WTC11 (cell line): ENCODE data around the gene TBC1D22A. TPM values are rescaled to one million over a fixed set of nuclear protein-coding genes. Genes with fewer than 3 reads are reported as not detected.
A peak's percentile ranks its signal among the peaks of the same experiment; 100 is the strongest.

Experiments used
- ATAC-seq: fragments of 200-7000 bp; cut with Tn5 transposase; 2 replicates; pipeline ENCODE4 v1.10.0; 2021; ENCODE audit warnings: mild to moderate bottlenecking, moderate library complexity
- CTCF ChIA-PET: fragments of 300-600 bp; sonication (Branson Sonifier 250); formaldehyde crosslinking; loops from one replicate; lab custom pipeline; 2021; ENCODE audit warnings: antibody characterized with exemption; lab: Charles Lee
- POLR2A ChIA-PET: fragments of 350-600 bp; sonication (Branson Sonifier 250); formaldehyde crosslinking; loops from one replicate; lab custom pipeline; 2021; ENCODE audit warnings: antibody characterized with exemption; lab: Charles Lee
- DNase-seq: peaks from one replicate; pipeline ENCODE4 v3.0.0; 2021; ENCODE audit warnings: low spot score
- H3K27ac Mint-ChIP-seq: 2 replicates; pipeline ENCODE4 v1.8.0; 2021; ENCODE audit warnings: mixed read lengths
- H3K27me3 Mint-ChIP-seq: 2 replicates; pipeline ENCODE4 v1.8.0; 2021; ENCODE audit warnings: low read depth, mild to moderate bottlenecking, moderate library complexity, mixed read lengths
- H3K36me3 Mint-ChIP-seq: 2 replicates; pipeline ENCODE4 v1.8.0; 2021; ENCODE audit warnings: mixed read lengths
- H3K4me1 Mint-ChIP-seq: 2 replicates; pipeline ENCODE4 v1.8.0; 2022; ENCODE audit warnings: mixed read lengths
- H3K4me3 Mint-ChIP-seq: 2 replicates; pipeline ENCODE4 v1.8.0; 2021; ENCODE audit warnings: mild to moderate bottlenecking, moderate library complexity, mixed read lengths
- H3K9me3 Mint-ChIP-seq: 2 replicates; pipeline ENCODE4 v1.8.0; 2021; ENCODE audit warnings: mixed read lengths
- CBFB ChIP-seq: sonication (generic); formaldehyde crosslinking; IDR thresholded peaks from 2 replicates; pipeline ENCODE4 v1.8.1; 2022; ENCODE audit warnings: mild to moderate bottlenecking, low read depth, missing genetic modification reagents
- ELF4 ChIP-seq: sonication (generic); formaldehyde crosslinking; IDR thresholded peaks from 2 replicates; pipeline ENCODE4 v1.8.1; 2022; ENCODE audit warnings: low read depth, mild to moderate bottlenecking, moderate library complexity, missing genetic modification reagents
- EMX1 ChIP-seq: fragments of 250-450 bp; sonication (Bioruptor Pico); IDR thresholded peaks from 2 replicates; pipeline ENCODE4 v1.8.0; 2021; ENCODE audit warnings: mild to moderate bottlenecking
- GRHL2 ChIP-seq: fragments of 250-450 bp; sonication (Bioruptor Pico); IDR thresholded peaks from 2 replicates; pipeline ENCODE4 v1.8.0; 2022; ENCODE audit warnings: mild to moderate bottlenecking, moderate library complexity; ENCODE audit not compliant: insufficient replicate concordance, severe bottlenecking
- GTF2I ChIP-seq: fragments of 250-450 bp; sonication (Bioruptor Pico); conservative IDR thresholded peaks from 2 replicates; pipeline ENCODE4 v1.4.0; 2021; ENCODE audit warnings: mild to moderate bottlenecking
- HMGA2 ChIP-seq: fragments of 250-450 bp; sonication (Bioruptor Pico); IDR thresholded peaks from 2 replicates; pipeline ENCODE4 v1.4.0; 2021; ENCODE audit warnings: mild to moderate bottlenecking, moderate library complexity
- NFATC4 ChIP-seq: fragments of 250-450 bp; sonication (Bioruptor Pico); IDR thresholded peaks from 2 replicates; pipeline ENCODE4 v1.9.0; 2021; ENCODE audit warnings: mild to moderate bottlenecking
- NR2C2 ChIP-seq: sonication (generic); formaldehyde crosslinking; IDR thresholded peaks from 2 replicates; pipeline ENCODE4 v1.8.0; 2022; ENCODE audit warnings: mild to moderate bottlenecking, missing genetic modification reagents
- PRRX2 ChIP-seq: fragments of 250-450 bp; sonication (Bioruptor Pico); IDR thresholded peaks from 2 replicates; pipeline ENCODE4 v1.8.0; 2021; ENCODE audit warnings: mild to moderate bottlenecking
- RORB ChIP-seq: fragments of 250-450 bp; sonication (Bioruptor Pico); IDR thresholded peaks from 2 replicates; pipeline ENCODE4 v1.9.0; 2021; ENCODE audit warnings: mild to moderate bottlenecking
- TEAD1 ChIP-seq: sonication (generic); formaldehyde crosslinking; IDR thresholded peaks from 2 replicates; pipeline ENCODE4 v1.8.0; 2022; ENCODE audit warnings: mild to moderate bottlenecking, missing genetic modification reagents
- ZNF121 ChIP-seq: sonication (generic); formaldehyde crosslinking; IDR thresholded peaks from 2 replicates; pipeline ENCODE4 v1.8.0; 2023; ENCODE audit warnings: missing genetic modification reagents
- ZNF396 ChIP-seq: fragments of 250-450 bp; sonication (Bioruptor Pico); IDR thresholded peaks from 2 replicates; pipeline ENCODE4 v1.8.0; 2021; ENCODE audit warnings: mild to moderate bottlenecking, moderate library complexity, borderline replicate concordance
- ZNF671 ChIP-seq: fragments of 250-450 bp; sonication (Bioruptor Pico); IDR thresholded peaks from 2 replicates; pipeline ENCODE4 v1.8.0; 2021; ENCODE audit warnings: mild to moderate bottlenecking
- total RNA-seq: library from RNA; stranded (reverse); gene quantifications from 3 replicates; pipeline ENCODE4 v1.2.3, GENCODE V29; 2021
- TF ChIP-seq, protein P1 (sequence below): fragments of 250-450 bp; sonication (Bioruptor Pico); IDR thresholded peaks from 2 replicates; pipeline ENCODE4 v1.9.0; 2021; ENCODE audit warnings: moderate library complexity, mild to moderate bottlenecking, inconsistent platforms, borderline replicate concordance
- TF ChIP-seq, protein P2 (sequence below): sonication (generic); formaldehyde crosslinking; IDR thresholded peaks from 2 replicates; pipeline ENCODE4 v1.8.0; 2023; ENCODE audit warnings: missing genetic modification reagents, mild to moderate bottlenecking, borderline replicate concordance
- TF ChIP-seq, protein P3 (sequence below): sonication (generic); formaldehyde crosslinking; IDR thresholded peaks from 2 replicates; pipeline ENCODE4 v1.8.1; 2022; ENCODE audit warnings: low read depth, mild to moderate bottlenecking, moderate library complexity, missing genetic modification reagents, borderline replicate concordance
- TF ChIP-seq, protein P4 (sequence below): sonication (generic); formaldehyde crosslinking; IDR thresholded peaks from 2 replicates; pipeline ENCODE4 v1.8.0; 2023; ENCODE audit warnings: missing genetic modification reagents
- TF ChIP-seq, protein P5 (sequence below): fragments of 250-450 bp; sonication (Bioruptor Pico); IDR thresholded peaks from 2 replicates; pipeline ENCODE4 v1.8.0; 2021; ENCODE audit warnings: mild to moderate bottlenecking
- TF ChIP-seq, protein P6 (sequence below): sonication (generic); formaldehyde crosslinking; IDR thresholded peaks from 2 replicates; pipeline ENCODE4 v1.8.0; 2022; ENCODE audit warnings: mild to moderate bottlenecking, missing genetic modification reagents
- TF ChIP-seq, protein P7 (sequence below): fragments of 200-600 bp; IDR thresholded peaks from 2 replicates; pipeline ENCODE4 v1.8.0; 2022; ENCODE audit warnings: antibody characterized with exemption
- TF ChIP-seq, protein P8 (sequence below): sonication (generic); formaldehyde crosslinking; IDR thresholded peaks from 2 replicates; pipeline ENCODE4 v1.8.1; 2023; ENCODE audit warnings: mild to moderate bottlenecking, missing genetic modification reagents
- TF ChIP-seq, protein P9 (sequence below): sonication (generic); formaldehyde crosslinking; IDR thresholded peaks from 2 replicates; pipeline ENCODE4 v1.8.1; 2023; ENCODE audit warnings: mild to moderate bottlenecking, missing genetic modification reagents, moderate library complexity

TBC1D22A gene
- total RNA-seq, 1 experiment from 2014 or later = 18.1 TPM

DNA sequence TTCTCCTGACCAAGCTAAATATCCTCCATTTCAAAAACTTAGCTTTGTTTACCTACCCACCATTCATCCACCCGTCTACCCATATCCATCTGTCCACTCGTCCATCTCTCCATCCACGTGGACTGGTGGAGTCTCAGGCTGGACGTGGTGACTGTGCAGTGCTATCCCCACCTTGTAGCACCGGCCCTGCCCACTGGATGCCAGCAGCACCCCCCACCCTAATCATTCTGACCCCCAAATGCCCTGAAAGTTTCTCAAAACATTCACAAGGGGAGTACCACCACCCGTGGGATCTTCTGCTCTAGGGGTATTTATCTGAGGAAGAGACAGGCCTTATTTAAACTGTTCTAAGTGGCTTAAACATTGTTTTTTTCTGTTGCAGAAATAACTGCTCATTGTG, 206.4 kb downstream of the TBC1D22A start:
- ChIA-PET POLR2A (no interaction called here), CTCF (no interaction called here)
- TF ChIP-seq, protein P1, sequence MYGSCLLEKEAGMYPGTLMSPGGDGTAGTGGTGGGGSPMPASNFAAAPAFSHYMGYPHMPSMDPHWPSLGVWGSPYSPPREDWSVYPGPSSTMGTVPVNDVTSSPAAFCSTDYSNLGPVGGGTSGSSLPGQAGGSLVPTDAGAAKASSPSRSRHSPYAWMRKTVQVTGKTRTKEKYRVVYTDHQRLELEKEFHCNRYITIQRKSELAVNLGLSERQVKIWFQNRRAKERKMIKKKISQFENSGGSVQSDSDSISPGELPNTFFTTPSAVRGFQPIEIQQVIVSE (CRISPR knock-in tag) = no peak
- TF ChIP-seq, protein P2, sequence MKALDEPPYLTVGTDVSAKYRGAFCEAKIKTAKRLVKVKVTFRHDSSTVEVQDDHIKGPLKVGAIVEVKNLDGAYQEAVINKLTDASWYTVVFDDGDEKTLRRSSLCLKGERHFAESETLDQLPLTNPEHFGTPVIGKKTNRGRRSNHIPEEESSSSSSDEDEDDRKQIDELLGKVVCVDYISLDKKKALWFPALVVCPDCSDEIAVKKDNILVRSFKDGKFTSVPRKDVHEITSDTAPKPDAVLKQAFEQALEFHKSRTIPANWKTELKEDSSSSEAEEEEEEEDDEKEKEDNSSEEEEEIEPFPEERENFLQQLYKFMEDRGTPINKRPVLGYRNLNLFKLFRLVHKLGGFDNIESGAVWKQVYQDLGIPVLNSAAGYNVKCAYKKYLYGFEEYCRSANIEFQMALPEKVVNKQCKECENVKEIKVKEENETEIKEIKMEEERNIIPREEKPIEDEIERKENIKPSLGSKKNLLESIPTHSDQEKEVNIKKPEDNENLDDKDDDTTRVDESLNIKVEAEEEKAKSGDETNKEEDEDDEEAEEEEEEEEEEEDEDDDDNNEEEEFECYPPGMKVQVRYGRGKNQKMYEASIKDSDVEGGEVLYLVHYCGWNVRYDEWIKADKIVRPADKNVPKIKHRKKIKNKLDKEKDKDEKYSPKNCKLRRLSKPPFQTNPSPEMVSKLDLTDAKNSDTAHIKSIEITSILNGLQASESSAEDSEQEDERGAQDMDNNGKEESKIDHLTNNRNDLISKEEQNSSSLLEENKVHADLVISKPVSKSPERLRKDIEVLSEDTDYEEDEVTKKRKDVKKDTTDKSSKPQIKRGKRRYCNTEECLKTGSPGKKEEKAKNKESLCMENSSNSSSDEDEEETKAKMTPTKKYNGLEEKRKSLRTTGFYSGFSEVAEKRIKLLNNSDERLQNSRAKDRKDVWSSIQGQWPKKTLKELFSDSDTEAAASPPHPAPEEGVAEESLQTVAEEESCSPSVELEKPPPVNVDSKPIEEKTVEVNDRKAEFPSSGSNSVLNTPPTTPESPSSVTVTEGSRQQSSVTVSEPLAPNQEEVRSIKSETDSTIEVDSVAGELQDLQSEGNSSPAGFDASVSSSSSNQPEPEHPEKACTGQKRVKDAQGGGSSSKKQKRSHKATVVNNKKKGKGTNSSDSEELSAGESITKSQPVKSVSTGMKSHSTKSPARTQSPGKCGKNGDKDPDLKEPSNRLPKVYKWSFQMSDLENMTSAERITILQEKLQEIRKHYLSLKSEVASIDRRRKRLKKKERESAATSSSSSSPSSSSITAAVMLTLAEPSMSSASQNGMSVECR = no peak
- no peak for TF ChIP-seq ELF4
- no peak for TF ChIP-seq TEAD1 (CRISPR knock-in tag)
- TF ChIP-seq, protein P3, sequence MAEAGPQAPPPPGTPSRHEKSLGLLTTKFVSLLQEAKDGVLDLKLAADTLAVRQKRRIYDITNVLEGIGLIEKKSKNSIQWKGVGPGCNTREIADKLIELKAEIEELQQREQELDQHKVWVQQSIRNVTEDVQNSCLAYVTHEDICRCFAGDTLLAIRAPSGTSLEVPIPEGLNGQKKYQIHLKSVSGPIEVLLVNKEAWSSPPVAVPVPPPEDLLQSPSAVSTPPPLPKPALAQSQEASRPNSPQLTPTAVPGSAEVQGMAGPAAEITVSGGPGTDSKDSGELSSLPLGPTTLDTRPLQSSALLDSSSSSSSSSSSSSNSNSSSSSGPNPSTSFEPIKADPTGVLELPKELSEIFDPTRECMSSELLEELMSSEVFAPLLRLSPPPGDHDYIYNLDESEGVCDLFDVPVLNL (CRISPR knock-in tag) = no peak
- TF ChIP-seq HMGA2 = no peak
- no peak for TF ChIP-seq CBFB (CRISPR knock-in tag)
- TF ChIP-seq, protein P4, sequence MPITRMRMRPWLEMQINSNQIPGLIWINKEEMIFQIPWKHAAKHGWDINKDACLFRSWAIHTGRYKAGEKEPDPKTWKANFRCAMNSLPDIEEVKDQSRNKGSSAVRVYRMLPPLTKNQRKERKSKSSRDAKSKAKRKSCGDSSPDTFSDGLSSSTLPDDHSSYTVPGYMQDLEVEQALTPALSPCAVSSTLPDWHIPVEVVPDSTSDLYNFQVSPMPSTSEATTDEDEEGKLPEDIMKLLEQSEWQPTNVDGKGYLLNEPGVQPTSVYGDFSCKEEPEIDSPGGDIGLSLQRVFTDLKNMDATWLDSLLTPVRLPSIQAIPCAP = no peak
- TF ChIP-seq GTF2I (CRISPR knock-in tag) = no peak
- TF ChIP-seq, protein P5, sequence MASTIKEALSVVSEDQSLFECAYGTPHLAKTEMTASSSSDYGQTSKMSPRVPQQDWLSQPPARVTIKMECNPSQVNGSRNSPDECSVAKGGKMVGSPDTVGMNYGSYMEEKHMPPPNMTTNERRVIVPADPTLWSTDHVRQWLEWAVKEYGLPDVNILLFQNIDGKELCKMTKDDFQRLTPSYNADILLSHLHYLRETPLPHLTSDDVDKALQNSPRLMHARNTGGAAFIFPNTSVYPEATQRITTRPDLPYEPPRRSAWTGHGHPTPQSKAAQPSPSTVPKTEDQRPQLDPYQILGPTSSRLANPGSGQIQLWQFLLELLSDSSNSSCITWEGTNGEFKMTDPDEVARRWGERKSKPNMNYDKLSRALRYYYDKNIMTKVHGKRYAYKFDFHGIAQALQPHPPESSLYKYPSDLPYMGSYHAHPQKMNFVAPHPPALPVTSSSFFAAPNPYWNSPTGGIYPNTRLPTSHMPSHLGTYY (CRISPR knock-in tag) = no peak
- no peak for TF ChIP-seq ZNF671 (CRISPR knock-in tag)
- no peak for TF ChIP-seq EMX1
- TF ChIP-seq PRRX2 (CRISPR knock-in tag) = no peak
- Mint-ChIP-seq H3K9me3 (no peaks in the 10 kb centered on the region), H3K27me3 (no peaks in the 10 kb centered on the region), H3K4me1 (peaks cover 15% of the 10 kb centered on the region), H3K36me3 (no peaks in the 10 kb centered on the region), H3K4me3 (no peak overlapping the region), H3K27ac (no peak overlapping the region)
- ATAC-seq (no peak), DNase-seq (no peak)

DNA sequence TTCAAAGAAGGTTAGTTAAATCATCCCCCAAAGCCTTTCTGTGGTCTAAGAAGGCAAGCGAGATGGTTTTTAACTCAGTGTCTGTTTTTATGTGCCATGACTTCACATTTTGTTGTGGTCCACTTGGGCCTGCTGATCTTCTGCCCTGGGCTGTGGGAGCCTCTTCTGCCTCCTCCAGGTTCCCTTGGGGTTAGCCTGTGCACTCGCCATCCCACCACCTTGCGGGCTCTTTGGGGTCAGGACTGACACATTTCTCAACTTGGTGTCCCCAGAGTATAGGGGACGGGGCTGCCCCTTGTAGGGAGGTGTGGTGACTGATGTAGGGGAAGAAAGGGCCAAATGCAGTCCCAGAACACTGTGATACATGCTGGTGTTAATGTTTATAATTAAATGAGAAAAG, 207.0 kb downstream of the TBC1D22A start:
- Mint-ChIP-seq H3K4me1 (peaks cover 15% of the 10 kb centered on the region), H3K27me3 (no peaks in the 10 kb centered on the region), H3K36me3 (no peaks in the 10 kb centered on the region), H3K9me3 (no peaks in the 10 kb centered on the region), H3K27ac (0 out of 2 replicates have a peak overlapping the region, but pooled peaks have one; percentile 42), H3K4me3 (no peak overlapping the region)
- CTCF ChIA-PET = no interaction called here
- TF ChIP-seq, protein P4 = no peak
- TF ChIP-seq, protein P6, sequence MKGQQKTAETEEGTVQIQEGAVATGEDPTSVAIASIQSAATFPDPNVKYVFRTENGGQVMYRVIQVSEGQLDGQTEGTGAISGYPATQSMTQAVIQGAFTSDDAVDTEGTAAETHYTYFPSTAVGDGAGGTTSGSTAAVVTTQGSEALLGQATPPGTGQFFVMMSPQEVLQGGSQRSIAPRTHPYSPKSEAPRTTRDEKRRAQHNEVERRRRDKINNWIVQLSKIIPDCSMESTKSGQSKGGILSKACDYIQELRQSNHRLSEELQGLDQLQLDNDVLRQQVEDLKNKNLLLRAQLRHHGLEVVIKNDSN (CRISPR knock-in tag) = no peak
- TF ChIP-seq ELF4 (no peak), EMX1 (no peak), NFATC4 (CRISPR knock-in tag) (no peak), ZNF121 (CRISPR knock-in tag) (no peak), ZNF396 (CRISPR knock-in tag) (no peak), RORB (CRISPR knock-in tag) (no peak), NR2C2 (CRISPR knock-in tag) (no peak), GRHL2 (no peak)
- TF ChIP-seq, protein P7, sequence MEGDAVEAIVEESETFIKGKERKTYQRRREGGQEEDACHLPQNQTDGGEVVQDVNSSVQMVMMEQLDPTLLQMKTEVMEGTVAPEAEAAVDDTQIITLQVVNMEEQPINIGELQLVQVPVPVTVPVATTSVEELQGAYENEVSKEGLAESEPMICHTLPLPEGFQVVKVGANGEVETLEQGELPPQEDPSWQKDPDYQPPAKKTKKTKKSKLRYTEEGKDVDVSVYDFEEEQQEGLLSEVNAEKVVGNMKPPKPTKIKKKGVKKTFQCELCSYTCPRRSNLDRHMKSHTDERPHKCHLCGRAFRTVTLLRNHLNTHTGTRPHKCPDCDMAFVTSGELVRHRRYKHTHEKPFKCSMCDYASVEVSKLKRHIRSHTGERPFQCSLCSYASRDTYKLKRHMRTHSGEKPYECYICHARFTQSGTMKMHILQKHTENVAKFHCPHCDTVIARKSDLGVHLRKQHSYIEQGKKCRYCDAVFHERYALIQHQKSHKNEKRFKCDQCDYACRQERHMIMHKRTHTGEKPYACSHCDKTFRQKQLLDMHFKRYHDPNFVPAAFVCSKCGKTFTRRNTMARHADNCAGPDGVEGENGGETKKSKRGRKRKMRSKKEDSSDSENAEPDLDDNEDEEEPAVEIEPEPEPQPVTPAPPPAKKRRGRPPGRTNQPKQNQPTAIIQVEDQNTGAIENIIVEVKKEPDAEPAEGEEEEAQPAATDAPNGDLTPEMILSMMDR = no peak
- TF ChIP-seq, protein P8, sequence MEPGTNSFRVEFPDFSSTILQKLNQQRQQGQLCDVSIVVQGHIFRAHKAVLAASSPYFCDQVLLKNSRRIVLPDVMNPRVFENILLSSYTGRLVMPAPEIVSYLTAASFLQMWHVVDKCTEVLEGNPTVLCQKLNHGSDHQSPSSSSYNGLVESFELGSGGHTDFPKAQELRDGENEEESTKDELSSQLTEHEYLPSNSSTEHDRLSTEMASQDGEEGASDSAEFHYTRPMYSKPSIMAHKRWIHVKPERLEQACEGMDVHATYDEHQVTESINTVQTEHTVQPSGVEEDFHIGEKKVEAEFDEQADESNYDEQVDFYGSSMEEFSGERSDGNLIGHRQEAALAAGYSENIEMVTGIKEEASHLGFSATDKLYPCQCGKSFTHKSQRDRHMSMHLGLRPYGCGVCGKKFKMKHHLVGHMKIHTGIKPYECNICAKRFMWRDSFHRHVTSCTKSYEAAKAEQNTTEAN = no peak
- TF ChIP-seq, protein P9, sequence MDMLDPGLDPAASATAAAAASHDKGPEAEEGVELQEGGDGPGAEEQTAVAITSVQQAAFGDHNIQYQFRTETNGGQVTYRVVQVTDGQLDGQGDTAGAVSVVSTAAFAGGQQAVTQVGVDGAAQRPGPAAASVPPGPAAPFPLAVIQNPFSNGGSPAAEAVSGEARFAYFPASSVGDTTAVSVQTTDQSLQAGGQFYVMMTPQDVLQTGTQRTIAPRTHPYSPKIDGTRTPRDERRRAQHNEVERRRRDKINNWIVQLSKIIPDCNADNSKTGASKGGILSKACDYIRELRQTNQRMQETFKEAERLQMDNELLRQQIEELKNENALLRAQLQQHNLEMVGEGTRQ (CRISPR knock-in tag) = no peak
- no peak for ATAC-seq
- POLR2A ChIA-PET = no interaction called here
- DNase-seq = no peak
